Measurements from ENCODE around the gene BRF1.

The BRF1 gene

GRCh38 chr14:105261781-105262180, 39.0 kb downstream of the BRF1 start:
- DNase-seq (ENCODE audit: insufficient read length, low spot score) (no peak), FAIRE-seq (no peak)
- no peak for TF ChIP-seq POLR2A (IDR thresholded peaks at IDR 0.05; ENCODE audit: low read depth, low read length)

GRCh38 chr14:105260959-105261358, 39.8 kb downstream of the BRF1 start:
- TF ChIP-seq POLR2A (IDR thresholded peaks at IDR 0.05; ENCODE audit: low read depth, low read length): no peak
- FAIRE-seq: no peak
- DNase-seq (ENCODE audit: insufficient read length, low spot score): no peak

DNA sequence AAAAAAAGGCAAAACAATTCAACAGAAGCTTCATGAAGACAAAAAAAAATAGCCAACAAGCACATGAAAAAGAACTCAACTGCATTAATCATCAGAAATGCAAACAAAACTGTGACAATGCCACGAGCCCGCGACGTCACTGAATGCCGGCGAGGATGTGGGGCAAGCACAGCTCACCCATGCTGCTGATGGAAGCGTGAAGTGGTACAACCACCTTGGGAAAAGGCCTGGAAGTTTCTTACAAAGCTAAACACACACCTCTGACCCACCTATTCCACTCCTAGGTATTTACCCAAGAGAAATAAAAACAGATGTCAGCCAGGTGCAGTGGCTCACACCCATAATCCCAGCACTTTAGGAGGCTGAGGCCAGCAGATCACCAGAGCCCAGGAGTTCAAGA, 42.0 kb downstream of the BRF1 start:
- no peak for TF ChIP-seq POLR2A (IDR thresholded peaks at IDR 0.05; ENCODE audit: low read depth, low read length)

GRCh38 chr14:105257464-105257863, 43.3 kb downstream of the BRF1 start:
- FAIRE-seq (no peak), DNase-seq (ENCODE audit: insufficient read length, low spot score) (no peak)

More for the DNA sequence above, 42.0 kb downstream of the BRF1 start:
- DNase-seq (ENCODE audit: insufficient read length, low spot score) (no peak), FAIRE-seq (no peak)

DNA sequence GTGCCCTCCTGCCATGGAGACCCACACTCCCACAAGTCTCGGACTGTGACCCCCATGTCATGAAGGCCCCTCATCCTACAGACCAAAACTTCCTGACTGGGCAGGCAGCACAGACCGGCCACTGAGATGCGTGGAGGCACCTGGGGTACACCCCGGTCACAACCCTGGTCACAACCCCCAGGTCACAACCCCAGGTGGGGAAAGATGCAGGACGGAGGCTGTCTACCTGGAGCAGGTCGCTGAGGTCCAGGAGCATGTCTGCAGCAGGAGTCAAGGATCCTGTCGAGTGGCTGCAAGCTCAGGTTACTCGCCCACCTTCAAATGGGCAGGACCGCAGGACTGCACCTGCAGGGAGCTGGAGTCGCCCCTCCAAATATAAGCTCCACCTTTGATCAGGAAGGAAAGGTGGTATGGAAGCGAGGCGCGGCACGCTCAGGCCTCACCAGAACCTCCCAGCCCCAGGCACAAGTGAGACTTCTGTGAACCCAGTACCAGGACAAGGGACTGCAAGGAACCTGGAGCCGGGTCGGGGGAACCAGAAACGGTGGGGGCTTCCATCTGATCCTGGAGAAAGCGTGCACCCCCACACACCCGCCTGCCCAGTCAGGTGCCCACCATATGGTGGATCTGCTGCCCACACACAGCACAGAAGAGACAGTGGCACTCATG, 44.4 kb downstream of the BRF1 start:
- TF ChIP-seq POLR2A (IDR thresholded peaks at IDR 0.05; ENCODE audit: low read depth, low read length): no peak
- no peak for FAIRE-seq
- DNase-seq (ENCODE audit: insufficient read length, low spot score): no peak

More at GRCh38 chr14:105257464-105257863, 43.3 kb downstream of the BRF1 start:
- TF ChIP-seq POLR2A (IDR thresholded peaks at IDR 0.05; ENCODE audit: low read depth, low read length): no peak

GRCh38 chr14:105255021-105255507, 45.7 kb downstream of the BRF1 start:
- no peak for TF ChIP-seq POLR2A (IDR thresholded peaks at IDR 0.05; ENCODE audit: low read depth, low read length)
- DNase-seq (ENCODE audit: insufficient read length, low spot score): peak; percentile 60
- FAIRE-seq: peak; percentile 27

DNA sequence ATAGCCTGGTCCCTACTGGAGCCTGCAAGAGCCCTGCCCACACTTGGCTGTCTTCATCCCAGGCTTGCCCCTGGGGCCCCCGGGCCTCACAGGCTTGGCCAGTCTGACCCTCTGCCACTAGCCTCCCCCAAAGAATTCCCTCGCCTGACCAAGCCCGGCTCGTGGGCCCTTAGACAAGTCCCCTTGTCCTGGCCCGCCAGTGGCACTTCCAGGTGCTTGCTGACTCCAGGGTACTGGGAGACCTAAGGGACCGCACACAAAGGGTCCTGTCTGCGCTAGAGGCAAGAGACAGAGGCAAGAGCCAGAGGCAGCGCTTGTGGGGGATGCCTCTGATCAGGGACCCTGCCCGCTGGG, 47.5 kb downstream of the BRF1 start:
- FAIRE-seq (no peak), DNase-seq (ENCODE audit: insufficient read length, low spot score) (no peak)

DNA sequence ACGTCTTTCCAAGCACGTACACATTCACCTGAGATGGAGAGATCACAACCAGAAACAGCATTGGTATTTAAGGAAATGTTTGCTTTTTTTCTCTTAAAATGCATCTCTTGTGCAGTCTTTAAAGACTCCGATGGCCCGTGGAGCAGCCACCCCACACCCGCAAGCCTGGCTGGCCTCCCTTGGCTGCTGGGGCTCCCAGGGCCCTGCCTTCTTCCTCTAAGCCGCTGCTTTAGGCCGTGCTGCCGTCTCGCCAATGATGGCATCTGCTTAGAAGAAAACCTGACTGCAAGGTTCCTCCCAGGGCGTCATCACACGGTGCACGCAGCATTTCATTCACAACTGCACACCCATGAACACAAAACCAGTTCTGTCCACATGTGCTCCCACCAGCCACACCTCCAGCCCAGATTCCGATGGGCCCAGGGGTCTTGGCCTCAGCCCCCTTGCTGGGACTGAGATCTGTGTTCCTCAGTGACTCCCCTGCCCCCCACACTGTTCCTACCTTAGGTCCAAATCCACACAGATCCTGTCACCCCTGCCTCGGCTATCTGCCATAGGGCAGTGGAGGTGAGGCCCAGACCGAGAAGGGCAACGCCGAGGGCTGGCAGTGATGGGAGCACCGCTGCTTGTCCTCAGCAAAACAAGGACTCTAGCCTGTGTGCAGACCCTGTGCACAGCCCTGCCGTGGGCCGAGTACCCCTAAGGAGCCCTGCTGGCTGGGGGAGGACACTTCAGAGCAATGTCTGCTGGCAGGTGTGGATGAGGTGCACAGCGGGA, 48.1 kb downstream of the BRF1 start:
- DNase-seq (ENCODE audit: insufficient read length, low spot score): no peak

More for the DNA sequence above, 47.5 kb downstream of the BRF1 start:
- TF ChIP-seq POLR2A (IDR thresholded peaks at IDR 0.05; ENCODE audit: low read depth, low read length): no peak

GRCh38 chr14:105251920-105252319, 48.9 kb downstream of the BRF1 start:
- no peak for TF ChIP-seq POLR2A (IDR thresholded peaks at IDR 0.05; ENCODE audit: low read depth, low read length)
- DNase-seq (ENCODE audit: insufficient read length, low spot score) (no peak), FAIRE-seq (no peak)

More for the DNA sequence above, 48.1 kb downstream of the BRF1 start:
- TF ChIP-seq POLR2A (IDR thresholded peaks at IDR 0.05; ENCODE audit: low read depth, low read length): no peak
- FAIRE-seq: no peak

DNA sequence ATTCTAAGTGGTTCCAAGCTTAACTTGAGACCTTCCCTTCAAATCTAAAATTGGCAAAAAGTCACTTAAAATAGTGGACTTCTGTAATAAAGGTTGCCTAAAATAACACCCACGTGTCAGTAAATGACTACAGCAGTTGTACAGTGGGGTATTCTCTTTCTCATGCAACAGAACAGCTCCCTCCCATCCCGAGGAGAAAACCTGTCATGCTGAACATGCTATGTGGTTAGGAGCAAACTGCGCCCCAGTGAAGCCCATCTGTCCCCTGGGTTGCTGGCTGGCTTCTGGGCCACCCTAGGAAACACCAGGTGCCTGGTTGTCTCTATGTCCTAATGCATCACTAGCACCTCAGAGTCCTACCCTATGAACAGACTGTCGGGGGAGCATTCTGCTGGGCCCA, 49.8 kb downstream of the BRF1 start:
- DNase-seq (ENCODE audit: insufficient read length, low spot score) (no peak), FAIRE-seq (no peak)
- TF ChIP-seq POLR2A (IDR thresholded peaks at IDR 0.05; ENCODE audit: low read depth, low read length): no peak

GRCh38 chr14:105250008-105250366, 50.8 kb downstream of the BRF1 start:
- TF ChIP-seq POLR2A (IDR thresholded peaks at IDR 0.05; ENCODE audit: low read depth, low read length): no peak
- no peak for DNase-seq (ENCODE audit: insufficient read length, low spot score)
- FAIRE-seq: no peak

DNA sequence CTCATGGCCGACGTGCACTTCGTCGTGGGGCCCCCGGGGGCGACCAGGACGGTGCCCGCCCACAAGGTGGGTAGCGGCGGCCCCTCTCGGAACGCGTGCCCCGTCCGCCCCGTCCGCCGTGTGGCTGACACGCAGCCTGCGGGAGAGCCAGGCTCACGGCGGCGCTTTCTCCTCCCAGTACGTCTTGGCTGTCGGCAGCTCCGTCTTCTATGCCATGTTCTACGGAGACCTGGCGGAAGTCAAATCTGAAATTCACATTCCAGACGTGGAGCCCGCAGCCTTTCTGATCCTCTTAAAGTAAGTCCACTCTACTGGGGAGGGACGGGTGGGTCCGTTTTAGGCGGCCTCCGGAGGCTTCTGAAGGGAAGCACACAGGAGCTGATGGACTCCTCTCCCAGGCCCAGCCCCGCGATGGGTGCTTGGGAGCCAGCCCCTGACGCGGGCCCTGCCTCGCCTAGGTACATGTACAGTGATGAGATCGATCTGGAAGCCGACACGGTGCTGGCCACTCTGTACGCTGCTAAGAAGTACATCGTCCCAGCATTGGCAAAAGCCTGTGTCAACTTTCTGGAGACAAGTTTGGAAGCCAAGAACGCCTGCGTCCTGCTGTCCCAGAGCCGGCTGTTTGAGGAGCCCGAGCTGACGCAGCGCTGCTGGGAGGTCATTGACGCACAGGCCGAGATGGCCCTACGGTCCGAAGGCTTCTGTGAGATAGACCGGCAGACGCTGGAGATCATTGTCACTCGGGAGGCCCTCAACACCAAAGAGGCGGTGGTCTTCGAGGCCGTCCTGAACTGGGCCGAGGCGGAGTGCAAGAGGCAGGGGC, 51.4 kb downstream of the BRF1 start:
- DNase-seq (ENCODE audit: insufficient read length, low spot score): no peak
- TF ChIP-seq POLR2A (IDR thresholded peaks at IDR 0.05; ENCODE audit: low read depth, low read length): no peak
- FAIRE-seq: no peak

DNA sequence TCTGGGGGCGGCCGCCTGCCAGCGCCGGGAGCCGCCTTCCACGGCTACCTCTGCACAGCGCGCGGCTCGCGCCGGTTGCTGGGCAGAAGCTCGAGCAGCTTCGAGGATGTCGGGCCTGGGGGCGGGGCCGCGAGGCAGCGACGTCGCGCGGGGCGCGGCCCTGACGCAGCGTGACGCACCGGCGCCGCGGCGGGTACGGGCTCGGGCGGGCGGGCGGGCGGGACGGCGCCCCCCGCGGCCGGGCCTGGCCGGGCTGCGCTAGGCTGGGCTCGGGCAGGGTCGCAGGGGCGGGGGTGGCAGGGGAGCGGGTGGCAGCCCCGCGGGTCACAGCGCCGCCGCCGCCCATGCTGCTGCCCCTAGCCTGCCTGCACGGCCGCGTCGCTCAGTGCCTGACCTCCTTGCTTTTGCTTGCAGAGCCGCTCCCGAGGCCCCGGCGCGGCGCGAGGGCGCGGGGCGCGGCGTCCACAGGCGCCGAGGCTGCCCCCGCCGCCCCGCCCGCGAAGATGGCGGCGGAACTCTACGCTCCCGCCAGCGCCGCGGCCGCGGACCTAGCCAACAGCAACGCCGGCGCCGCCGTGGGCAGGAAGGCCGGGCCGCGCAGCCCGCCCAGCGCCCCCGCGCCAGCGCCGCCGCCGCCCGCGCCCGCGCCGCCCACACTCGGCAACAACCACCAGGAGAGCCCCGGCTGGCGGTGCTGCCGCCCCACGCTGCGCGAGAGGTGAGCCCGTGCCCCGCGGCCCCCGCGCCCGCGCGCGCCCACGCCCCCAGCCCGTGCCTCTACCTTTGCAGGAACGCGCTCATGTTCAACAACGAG, 52.2 kb downstream of the BRF1 start, which contains the start of gene BTBD6:
Gene BTBD6 (plus strand): TSS at position 166 of the 814 bp plus-strand sequence. CDS start 179 bp downstream, at position 345.
- TF ChIP-seq POLR2A (IDR thresholded peaks at IDR 0.05; ENCODE audit: low read depth, low read length): 0 out of 2 replicates have a peak, but pooled peaks have one; percentile 30
- DNase-seq (ENCODE audit: insufficient read length, low spot score) (peak; percentile 98), FAIRE-seq (no peak)

Measured in H54 (cell line).